ENCODE data around the gene TRMU.
"Not testable (repeated sequence)": the region's sequence is repeated elsewhere in the genome, so short reads cannot be mapped to it uniquely, and the experiment has no call there.

The TRMU gene

DNA sequence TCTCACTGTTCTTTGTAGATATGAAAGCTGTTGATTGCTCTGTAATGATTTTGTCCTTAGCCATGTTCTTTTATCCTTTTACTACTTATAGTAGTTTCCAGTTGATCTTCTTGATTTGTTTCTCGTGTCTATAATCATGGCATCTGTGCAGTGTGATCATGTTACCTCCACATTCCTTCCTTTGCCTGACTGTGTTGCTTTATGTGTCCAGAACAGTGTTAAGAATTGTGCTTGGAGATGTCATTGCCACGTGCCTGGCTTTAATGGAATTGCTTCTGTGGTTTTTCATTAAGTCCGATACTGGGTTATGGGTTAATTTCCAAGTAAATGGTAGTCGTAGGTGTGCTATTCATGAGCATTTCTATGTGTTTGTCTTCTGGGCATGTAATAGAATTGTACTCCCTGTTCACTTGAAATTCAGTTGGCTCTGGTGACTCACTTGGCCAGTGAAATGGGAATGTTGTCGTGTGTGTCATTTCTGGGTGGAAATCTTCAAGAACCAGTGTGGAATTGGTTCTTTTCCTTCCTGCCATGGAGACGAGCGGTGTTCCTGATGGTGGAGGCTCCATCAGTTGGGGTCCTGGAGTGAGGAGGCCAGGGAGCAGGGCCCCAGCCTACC, 32.1 kb upstream of the TRMU start:
- TF ChIP-seq CTCF (IDR thresholded peaks at IDR 0.05; ENCODE audit: insufficient read depth, low read depth, low read length, missing control alignments), result no peak
- no peak for DNase-seq (ENCODE audit: low read depth)
- no peak overlapping the region for H3K4me3 ChIP-seq (ENCODE audit: low read depth, low read length)

DNA sequence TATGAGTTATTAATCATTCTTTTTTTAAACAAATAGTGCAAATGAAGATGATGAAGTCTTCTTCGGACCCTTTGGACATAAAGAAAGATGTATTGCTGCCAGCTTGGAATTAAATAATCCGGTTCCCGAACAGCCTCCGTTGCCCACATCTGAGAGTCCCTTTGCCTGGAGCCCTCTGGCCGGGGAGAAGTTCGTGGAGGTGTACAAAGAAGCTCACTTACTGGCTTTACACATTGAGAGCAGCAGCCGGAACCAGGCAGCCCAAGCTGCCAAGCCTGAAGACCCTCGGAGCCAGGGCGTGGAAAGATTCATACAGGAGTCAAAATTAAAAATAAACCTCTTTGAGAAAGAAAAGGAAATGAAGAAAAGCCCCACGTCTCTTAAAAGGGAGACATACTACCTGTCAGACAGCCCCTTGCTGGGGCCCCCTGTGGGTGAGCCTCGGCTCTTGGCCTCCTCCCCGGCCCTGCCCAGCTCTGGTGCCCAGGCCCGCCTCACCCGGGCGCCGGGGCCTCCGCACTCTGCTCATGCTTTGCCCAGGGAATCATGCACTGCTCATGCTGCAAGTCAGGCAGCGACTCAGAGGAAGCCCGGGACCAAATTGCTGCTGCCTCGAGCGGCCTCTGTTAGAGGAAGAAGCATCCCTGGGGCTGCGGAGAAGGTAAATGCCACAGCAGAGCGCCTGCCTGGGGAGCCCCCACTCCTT, 27.1 kb upstream of the TRMU start:
- DNase-seq (ENCODE audit: low read depth), result no peak
- TF ChIP-seq CTCF (IDR thresholded peaks at IDR 0.05; ENCODE audit: insufficient read depth, low read depth, low read length, missing control alignments), result no peak
- H3K4me3 ChIP-seq (ENCODE audit: low read depth, low read length), result no peak overlapping the region

DNA sequence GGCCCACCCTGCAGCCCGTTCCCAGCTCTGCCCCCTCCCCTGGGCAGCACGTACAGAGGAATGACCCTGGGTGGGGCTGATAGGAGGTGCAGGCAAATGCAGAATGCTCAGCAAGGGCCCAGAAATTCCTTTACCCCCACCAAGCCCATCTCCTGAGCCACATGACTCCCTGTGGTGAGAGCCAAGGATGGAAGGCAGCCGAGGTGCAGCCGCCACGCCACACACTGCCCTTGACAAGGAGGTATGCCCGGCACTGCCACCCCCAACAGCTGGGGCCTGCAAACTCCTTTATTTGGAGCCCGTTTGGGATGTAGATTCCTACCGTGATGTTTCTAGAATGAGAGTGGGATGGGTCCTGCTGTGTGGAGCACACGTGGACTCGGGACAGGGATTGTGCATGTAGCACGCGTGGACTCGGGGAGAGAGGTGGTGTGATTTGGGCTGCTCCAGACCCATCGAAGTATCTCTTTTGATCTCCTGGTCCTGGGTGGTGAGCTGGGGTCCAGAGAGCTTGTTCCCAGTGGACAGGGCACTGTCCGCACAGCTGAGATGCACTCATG, 25.9 kb upstream of the TRMU start:
- no peak overlapping the region for H3K4me3 ChIP-seq (ENCODE audit: low read depth, low read length)
- no peak for TF ChIP-seq CTCF (IDR thresholded peaks at IDR 0.05; ENCODE audit: insufficient read depth, low read depth, low read length, missing control alignments)
- no peak for DNase-seq (ENCODE audit: low read depth)

DNA sequence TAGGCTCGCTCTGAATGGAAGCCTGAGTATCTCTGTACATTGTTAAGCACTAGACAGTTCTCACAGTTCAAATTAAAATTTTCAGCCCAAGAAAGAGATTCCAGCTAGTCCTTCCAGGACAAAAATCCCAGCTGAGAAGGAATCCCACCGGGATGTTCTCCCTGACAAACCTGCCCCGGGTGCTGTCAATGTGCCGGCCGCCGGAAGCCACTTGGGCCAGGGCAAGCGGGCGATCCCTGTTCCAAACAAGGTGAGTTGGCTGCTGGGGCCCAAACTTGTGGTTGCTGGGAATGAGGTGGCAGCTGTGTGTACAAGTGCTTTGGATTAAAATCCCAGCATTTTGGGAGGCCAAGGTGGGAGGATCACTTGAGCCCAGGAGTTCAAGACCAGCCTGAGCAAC, 23.5 kb upstream of the TRMU start:
- no peak overlapping the region for H3K4me3 ChIP-seq (ENCODE audit: low read depth, low read length)
- no peak for TF ChIP-seq CTCF (IDR thresholded peaks at IDR 0.05; ENCODE audit: insufficient read depth, low read depth, low read length, missing control alignments)
- no peak for DNase-seq (ENCODE audit: low read depth)

- H3K4me3 ChIP-seq (ENCODE audit: low read depth, low read length); DNase-seq (ENCODE audit: low read depth): not testable (repeated sequence)
These were observed 22.7 kb upstream of the TRMU start for GRCh38 chr22:46312848-46313247.

GRCh38 chr22:46315976-46316375, 19.5 kb upstream of the TRMU start:
- TF ChIP-seq CTCF (IDR thresholded peaks at IDR 0.05; ENCODE audit: insufficient read depth, low read depth, low read length, missing control alignments), result no peak
- DNase-seq (ENCODE audit: low read depth), result no peak
- no peak overlapping the region for H3K4me3 ChIP-seq (ENCODE audit: low read depth, low read length)

GRCh38 chr22:46317646-46318045, 17.9 kb upstream of the TRMU start:
- H3K4me3 ChIP-seq (ENCODE audit: low read depth, low read length), result no peak overlapping the region
- no peak for DNase-seq (ENCODE audit: low read depth)
- TF ChIP-seq CTCF (IDR thresholded peaks at IDR 0.05; ENCODE audit: insufficient read depth, low read depth, low read length, missing control alignments), result no peak
